Stimulated activated CD4-positive, alpha-beta T cell treated with anti-CD3 and anti-CD28 coated beads, Interleukin-12 subunit alpha, Interleukin-12 subunit beta, amount 100 ng/mL, for 24 hours (primary cell): ENCODE measurements around the gene NUBP1.
"Not testable (repeated sequence)": the region's sequence is repeated elsewhere in the genome, so short reads cannot be mapped to it uniquely, and the experiment has no call there.

ENCODE experiments used
- DNase-seq, 2 experiments: peaks; one replicate each; pipeline ENCODE4 v3.0.0-alpha.2; 2020; ENCODE audit warnings: low read depth in 2 of 2

The NUBP1 gene

GRCh38 chr16:10743610-10744369 lies at the start of gene NUBP1:
TSS of gene NUBP1 (plus strand) at chr16:10743842. CDS start at chr16:10743864, 22 bp downstream.
- peak; percentile 99 to 100 for DNase-seq

- DNase-seq = no peak
Observed at GRCh38 chr16:10693889-10694288, 49.8 kb upstream of the NUBP1 start.

DNA sequence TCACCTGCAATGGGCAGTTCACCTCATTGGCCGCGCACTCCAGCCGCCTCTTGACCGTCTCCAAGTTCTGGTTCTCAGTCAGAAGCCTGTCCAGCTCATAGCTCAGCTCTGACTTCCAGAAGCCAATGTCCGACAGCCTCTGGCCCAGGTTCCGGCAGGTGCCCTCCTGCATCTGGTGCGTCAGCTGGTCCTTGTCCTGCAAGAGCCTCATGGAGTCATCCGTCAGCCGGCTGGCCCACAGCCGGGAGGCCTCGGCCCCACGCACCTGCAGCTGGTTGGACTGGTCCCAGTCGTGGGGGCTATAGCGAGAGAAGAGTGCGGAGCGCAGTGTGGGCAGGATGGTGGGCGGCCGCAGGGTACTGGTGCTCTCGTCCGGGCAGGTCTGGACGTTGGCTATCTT lies 49.3 kb upstream of the NUBP1 start:
- no peak for DNase-seq

DNA sequence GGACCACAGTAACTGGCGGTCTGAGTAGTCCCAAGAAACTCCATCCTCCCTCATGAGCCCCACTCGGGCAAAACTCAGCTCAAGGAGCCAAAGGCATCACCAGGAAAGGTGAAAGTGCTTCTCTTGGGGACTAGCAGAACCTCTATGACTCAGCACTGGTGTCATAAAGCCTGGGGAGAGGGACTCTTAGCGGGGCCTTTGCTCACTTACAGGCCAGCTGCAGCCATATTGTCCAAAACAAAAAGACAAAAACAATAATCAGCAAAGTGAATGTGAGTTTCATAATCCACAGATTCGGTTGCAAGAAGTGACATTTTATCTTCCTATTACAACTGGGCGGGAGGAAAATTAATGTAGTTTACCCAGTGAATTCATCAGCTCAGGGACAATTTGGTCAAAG lies 48.8 kb upstream of the NUBP1 start, which contains the start of gene TEKT5:
TEKT5 (minus strand) TSS at position 101 of the 400 bp plus-strand sequence; CDS start at position 44, 57 bp downstream.
- no peak for DNase-seq

DNA sequence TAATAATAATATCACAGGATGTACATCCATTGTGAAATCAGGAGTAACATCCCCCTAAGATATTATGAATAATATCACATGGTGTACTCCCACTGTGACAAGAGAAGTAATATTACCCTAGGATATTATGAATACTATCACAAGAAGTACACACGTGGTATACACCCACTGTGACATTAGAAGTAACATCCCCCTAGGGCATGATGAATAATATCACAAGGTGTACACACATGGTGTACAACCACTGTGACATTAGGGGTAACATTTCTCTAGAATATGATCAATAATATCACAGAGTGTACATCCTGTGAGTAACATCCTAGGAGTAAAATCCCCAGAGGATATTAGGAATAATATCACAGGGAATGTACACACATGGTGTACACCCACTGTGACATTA lies 43.9 kb upstream of the NUBP1 start:
- DNase-seq = no peak

DNA sequence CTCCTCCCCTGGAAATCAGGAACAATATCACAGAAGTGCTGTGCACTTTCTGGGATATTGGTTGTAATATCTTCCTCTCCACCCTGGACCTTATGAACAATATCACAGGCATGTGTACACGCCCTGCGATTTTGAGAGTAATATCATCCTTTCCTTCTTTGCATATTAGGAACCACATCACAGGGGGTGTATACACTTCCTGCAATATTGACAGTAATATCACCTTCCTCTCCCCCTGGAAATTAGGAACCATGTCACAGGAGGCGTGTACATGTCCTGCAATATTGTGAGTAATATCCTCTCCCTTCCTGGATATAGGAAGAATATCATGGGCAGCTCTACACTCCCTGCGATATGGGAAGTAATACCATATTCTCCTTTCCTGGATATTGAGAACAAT lies 34.7 kb upstream of the NUBP1 start:
- no peak for DNase-seq

DNA sequence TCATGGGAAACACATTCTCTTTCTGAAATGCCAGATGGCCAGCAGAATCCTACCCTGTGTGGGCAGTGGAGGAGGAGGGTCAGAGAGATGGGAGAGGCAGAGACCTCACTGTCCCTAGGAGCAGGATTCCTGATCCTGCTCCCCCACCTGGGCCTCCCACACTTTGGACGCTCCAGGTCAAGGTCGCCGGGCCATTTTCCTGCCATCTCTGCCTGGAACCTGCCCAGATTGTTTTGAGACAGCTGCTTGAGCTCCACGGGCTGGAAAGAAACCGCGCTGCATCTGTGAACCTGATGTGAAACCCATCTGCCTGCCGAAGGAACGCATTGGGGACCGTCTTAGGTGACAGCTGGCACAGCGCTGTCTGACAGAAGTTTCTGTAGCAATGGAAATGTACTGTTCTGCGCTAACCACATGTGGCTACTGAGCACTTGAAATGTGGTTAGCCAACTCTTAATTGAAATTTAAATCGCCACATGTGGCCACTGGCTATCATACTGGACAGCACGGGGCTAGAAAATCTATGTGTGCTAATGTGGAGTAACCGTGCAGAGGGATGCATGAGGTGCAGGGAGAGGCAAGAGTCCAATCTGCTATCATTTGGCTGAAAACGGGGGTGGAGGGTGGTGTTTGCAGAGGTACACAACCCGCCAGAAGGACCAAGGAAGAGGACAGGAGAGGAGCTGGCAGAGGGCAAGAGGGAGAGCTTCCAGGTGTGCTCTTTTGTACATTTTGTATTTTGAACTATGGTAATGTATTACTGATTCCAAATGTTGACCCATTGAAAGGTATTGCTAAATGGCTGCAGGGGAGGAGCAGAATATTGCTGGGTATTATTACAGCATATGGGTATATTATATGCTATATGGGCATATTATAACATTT lies 15.4 kb upstream of the NUBP1 start:
- DNase-seq = no peak

DNA sequence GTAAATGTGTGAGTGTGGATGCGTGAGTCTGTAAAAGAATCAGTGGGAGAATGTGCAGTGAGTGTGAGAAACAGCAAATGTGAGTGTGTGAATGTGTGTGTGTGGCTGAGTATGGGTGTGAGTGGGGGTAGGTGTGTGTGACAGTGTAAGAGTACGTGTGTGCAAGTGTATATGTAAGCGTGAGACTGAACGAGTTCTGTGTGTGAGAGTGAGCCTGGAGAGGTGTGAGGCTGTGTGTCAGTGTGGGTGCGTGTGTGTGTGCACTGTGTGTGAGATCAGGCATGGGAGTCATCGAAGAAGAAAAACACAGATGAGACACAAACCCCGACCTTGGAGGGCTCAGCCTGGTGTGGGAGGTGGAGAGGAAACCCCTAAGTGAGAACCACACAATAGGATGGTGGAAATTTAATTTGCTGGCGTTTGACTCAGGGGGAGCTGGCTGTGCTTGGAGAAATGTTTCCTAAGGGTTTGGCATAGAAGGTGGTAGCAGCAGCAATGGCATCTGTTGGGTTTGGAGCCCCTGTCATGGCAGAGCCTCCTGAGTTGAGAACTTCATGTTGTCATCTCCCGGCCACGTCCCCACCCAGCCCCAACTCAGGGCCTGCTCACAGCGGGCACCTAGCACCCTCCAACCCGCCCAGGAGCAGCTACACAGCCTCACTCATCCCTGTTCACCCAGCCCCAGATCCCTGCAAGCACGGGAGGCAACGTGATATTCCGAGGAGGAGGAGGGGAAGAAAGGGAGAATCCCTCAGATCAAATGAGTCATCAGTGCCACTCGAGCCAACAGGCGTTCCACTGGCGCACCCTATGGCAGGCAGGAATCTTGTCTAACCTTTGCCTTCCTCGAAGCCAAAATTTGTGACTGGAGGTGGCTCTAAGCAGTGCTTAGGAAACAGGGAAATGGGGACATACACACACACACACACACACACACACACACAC lies 14.3 kb upstream of the NUBP1 start:
- DNase-seq = no peak

DNA sequence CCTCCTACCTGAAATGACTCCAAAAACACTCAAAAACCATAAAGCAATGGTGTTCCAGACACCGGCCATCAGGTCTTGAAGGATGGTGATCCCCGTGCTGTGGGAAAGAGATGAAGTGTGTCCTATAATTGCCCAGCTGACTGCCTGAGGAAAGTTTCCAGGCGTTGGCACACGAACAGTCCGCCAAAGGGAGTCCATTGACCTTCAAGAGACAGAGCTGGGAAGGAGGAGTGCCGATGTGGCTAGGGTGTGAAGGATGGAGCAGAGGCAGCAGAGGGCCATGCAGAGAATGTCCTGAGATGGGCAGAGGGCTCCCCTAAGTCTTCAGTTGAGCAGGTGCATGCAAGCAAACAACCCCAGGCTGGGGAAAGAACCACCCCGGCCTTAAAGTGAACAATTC lies 11.9 kb upstream of the NUBP1 start:
- no peak for DNase-seq

DNA sequence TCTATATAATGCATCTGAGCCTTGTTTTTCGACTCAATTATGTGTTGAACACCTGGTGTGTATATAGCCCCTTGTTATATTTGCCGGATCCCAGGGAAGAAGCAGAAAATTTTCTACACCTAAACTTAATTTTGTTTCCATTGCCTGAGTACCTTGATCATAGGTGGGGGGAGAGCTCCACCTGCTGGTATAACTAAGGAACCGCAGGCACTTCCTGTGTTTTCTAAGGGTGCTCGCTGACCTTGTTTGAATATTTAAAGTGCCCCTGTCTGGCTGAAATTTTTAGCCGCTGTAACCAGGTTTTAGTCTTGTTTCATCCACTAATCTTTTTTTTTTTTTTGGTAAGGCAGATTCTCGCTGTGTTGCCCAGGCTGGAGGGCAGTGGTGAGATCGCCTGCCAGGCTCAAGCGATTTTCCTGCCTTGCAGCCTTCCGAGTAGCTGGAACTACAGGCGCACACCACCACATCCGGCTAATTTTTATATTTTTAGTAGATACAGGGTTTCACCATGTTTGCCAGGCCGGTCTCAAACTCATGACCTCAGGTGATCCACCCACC lies 6.5 kb upstream of the NUBP1 start:
- peak; percentile 45 to 53 for DNase-seq

- DNase-seq = peak in 1 of 2 experiments; percentile 41
Observed at GRCh38 chr16:10738231-10739077, 5.2 kb upstream of the NUBP1 start.

- DNase-seq = no peak
Observed at GRCh38 chr16:10740000-10740844, 3.4 kb upstream of the NUBP1 start.

DNA sequence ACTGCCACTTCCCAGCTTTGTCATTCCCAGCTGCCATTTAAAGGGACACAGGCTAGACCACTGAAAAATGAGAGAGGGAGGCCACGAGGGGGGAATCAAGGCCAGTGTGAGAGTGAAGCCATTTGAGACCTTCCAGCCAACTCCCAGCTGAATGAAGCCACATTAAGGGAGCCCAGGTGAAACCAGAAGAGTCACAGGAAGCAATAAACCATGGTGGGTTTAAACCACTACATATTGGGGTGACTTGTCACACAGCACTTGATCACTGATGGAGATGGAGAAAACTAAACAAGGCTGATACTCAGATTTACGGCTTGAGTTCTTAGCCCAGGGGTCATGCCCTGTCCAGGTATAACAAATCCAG lies 2.8 kb upstream of the NUBP1 start:
- no peak for DNase-seq

DNA sequence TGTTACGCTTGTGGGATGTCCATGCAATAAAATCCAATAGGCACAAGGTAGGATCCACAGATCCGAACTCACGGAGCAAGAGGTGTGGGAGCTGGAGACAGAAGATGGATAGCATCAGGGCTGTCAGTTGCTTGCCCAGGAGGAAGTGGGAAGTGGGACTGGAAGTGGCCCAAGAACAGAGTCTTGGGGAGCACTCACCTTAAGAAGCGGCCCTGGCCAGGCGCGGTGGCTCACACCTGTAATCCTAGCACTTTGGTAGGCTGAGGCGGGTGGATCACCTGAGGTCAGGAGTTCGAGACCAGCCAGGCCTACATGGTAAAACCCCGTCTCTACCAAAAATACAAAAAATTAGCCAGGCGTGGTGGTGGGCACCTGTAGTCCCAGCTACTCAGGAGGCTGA lies 2.4 kb upstream of the NUBP1 start:
- not testable (repeated sequence) for DNase-seq

DNA sequence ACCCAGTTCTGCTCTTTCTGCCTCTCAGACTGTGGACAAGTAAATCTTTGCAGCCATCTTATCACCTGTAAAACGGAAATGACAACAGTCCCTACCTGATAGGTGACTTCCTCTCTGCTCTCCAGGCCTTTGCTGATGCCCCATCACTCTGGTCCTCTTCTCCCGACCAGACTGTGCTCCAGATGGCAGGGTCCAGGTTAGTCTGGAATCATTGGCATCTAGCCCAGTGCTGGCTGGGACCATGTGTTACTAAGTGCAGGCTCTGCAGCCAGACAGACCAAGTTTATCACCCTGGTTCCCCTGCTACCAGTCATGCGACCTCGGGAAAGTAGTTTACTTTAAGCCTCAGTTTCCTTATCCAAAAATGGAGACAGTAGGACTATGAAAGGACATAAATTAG lies 1.8 kb upstream of the NUBP1 start:
- no peak for DNase-seq

DNA sequence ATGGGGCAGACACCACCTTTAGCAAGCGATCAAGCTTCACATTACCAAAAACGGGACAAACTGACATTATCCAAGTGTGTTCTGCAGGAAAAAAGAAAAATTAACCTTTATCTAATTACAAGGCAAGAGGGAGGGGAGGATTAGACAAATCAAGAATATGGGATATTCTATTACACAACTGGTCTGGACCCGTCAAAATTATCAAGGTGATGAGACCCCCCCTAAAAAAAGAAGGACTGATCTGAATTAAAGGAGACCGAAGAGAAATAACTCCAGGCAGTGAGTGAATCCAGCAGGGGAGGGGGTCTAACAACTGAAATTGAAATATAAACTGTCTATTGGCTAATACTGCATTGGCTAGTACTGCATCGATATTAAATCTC lies 424 bp upstream of the NUBP1 start:
- DNase-seq = no peak

DNA sequence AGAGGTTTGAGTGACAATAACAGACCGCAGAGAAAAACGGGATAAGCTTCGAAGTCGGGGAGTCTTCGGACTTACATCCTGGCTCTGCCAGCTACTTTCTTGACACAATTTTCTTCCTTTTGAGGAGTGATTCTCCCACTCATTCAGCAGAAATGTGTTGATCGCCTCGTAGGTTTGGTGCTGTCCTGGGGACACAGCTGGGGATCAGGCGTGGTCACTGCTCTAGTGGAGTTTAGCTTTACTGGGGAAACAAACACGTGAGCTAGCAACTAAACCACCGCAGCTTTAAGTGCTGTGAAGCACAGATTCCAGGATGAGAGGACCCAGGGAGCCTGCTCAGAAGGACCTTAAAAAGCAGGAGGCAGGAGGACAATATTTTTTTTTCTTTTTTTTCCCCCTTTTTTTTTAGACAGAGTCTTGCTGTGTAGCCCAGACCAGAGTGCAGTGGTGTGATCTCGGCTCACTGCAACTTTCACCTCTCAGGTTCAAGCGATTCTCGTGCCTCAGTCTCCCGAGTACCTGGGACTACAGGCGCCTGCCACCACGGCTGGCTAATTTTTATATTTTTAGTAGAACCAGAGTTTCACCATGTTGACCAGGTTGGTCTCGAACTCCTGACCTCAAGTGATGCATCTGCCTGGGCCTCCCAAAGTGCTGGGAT lies 858 bp downstream of the NUBP1 start:
- no peak for DNase-seq

DNA sequence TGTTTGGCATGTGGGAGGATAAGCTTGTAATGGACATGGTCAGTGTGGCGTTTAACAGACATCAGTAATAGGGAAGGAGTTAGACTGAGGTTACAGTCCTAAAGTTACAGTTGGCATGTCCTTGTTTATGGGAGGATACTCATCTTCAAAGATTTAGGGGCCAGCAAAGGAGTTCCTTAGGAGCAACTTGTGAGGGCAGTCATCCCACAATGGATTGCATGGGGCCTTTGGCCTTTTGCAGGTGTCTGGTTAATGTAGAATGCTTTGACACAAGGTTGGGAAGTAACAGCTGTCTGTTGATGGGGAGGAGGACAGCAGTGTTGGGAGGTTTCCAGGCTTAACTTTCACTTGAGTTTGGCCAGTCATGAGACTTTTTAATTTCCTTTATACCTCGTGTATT lies 2.2 kb downstream of the NUBP1 start:
- DNase-seq = no peak

DNA sequence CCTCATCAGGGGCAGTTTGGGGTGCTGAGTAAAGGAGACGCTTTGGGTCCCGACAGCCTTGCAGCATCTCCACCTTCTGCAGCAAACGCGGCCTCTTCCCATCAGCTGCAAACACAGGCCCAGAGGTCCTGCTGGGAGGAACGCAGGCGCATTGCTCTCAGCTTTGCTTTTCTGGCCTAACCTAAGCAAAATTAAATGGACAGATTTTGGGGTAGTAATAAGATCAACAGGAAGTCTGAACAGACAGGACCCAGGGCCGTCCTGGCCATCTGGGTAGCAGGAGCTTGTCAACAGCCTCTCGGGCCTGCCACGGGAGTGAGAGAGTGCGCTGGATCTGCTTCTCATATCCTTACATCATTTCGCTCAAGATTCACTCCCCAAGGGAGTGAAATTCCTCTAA lies 7.2 kb downstream of the NUBP1 start:
- DNase-seq = no peak
